Measurements from ENCODE around the gene NEXN.

The NEXN gene

DNA sequence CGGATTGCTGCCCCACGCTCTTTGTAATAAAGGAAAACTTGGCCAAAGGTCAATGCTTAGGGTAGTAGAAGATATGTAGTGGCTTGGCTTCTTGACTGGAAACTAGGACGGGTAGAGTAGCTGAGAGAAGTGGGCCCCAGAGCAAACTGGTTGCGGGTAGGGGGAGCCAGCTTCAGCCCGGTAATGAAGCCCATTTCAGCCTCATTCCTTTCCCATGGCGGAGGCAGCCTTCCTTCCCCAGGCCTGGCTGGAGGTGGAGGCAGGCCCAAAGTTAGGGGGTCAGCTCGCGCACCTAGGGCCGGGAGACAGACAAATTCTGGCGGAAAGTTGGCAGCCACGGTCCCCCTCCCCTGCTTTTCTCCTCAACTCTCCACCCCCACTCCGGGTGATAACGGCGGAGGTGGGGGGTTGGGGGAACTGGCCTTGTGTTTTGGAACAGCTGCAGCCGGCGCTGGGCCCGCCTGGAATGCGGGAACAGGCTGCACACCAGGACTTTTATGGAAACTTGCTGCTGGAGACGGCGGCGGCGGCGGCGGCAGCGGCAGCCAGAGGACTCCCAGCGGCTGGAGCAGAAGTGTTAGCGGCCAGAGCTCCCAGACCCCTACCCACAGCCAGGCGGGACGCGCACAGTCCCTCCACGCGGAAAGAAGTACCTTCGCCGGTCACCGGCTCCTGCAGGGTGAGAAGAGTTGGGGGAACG lies at the start of gene NEXN:
NEXN (plus strand) TSS at position 544 of the 700 bp plus-strand sequence. CDS start 27,483 bp downstream, outside the sequence.
- no peak for DNase-seq

DNA sequence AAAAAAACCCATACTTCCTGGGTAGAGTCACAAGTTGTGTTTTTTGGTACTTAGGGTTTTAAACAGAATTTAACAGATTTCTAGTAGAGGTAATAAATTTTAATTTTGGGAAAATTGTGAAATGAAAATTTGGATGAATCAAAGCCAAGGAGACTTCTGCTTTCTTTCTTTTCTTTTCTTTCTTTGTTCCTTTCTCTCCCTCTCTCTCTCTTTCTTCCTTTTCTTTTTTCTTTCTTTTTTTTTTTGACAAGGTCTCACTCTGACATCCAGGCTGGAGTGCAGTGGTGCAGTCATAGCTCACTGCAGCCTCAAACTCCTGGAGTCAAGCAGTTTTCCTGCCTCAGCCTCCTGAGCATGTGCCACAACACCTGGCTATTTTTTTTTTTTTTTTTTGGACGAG lies 46.9 kb upstream of the NEXN start:
- DNase-seq: no peak

DNA sequence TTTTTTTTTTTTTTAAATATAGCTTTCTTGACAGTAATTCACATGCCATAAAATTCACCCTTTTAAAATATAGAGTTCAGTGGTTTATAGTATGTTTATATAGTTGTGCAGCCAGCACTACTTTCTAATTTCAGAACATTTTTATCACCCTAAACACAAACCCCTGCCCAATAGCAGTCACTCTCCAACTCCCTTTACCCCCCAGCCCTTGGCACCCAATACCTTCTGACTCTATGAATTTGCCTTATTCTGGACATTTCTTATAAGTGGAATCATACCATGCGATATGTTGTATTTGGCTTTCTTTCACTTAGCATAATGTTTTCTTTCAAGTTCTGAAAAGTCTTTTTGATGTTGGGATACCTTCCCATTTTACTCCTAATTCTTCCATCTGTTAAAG lies 42.5 kb upstream of the NEXN start:
- no peak for DNase-seq

DNA sequence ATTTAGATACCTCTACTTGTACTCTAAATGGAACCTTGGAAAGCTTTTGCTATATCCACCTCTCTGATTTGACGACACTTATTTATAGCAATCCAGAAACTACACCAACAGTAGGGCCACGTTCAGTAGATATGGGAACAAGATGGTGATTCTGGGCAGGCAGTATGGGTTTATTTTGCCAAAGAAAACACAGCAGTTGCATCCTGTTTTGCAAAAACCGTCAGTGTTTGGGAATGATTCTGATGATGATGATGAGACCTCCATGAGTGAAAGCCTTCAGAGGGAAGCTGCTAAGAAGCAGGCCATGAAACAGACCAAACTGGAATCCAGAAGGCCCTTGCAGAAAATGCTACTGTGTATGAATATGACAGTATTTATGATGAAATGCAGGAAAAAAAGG lies 41.5 kb upstream of the NEXN start:
- DNase-seq: no peak

DNA sequence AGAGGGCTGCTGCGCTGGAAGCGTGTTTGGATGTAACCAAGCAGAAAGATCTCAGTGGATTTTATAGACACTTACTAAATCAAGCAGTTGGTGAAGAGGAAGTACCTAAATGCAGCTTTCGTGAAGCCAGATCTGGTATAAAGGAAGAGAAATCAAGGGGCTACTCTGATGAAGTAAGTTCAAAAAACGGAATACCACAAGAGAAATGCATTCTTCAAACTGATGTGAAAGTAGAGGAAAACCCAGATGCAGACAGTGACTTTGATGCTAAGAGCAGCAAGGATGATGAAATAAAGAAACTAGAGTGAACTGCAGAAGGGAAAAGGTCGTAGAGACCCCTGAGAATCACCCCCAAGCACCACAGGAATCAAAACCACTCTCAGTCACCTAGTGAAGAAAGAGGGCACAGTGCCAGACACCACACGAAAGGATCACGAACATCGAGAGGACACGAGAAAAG lies 40.8 kb upstream of the NEXN start:
- no peak for DNase-seq

DNA sequence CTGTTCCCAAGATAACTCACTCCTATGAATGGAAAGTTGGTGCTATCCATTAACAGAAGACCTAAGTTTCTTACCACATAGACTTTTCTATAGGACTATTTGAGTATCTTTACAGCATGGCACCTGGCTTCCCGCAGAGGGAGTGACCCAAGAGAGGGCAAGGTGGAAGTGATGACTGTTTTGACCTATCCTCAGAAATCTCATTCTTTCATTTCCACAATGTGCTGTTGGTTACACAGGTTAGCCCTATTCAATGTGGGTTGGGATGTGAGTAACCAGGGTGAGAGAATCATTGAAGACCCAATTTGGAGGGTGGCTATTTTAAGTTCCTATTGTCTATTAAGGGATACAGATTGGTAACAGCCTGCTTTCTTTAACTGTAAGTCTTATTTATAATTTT lies 38.3 kb upstream of the NEXN start:
- no peak for DNase-seq

DNA sequence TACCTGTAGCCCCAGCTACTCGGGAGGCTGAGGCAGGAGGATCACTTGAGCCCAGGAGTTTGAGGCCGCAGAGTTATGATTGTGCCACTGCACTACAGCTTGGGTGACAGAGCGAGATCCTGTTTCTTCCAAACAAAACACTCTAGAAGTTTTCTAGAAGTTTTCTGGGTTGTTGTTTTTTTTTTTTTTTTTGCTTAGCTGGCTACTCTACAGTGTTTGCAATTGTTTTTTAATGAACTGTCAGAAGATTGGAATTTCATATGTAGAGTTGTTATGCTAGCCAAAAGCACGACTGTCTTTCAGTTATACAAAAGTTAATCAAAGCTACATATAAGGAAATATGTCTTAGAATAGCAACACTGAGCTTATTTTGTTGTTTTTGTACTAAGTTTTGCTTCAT lies 30.9 kb upstream of the NEXN start:
- no peak for DNase-seq

DNA sequence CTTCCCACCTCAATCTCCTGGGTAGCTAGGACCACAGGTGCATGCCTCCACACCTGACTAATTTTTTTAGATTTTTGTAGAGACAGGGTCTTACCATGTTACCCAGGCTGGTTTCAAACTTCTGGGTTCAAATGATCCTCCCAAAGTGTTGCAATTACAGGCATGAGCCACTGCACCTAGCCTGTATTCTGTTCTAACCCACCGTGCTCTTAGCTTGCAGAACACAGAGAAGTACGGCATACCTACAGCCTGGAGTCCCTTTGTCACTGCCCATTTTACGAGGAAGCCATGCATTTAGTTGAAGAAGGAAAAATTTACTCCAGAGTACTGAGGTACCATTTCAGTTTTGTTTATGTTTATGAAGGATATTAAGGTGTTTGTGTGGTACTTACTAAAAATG lies 29.7 kb upstream of the NEXN start:
- no peak for DNase-seq

DNA sequence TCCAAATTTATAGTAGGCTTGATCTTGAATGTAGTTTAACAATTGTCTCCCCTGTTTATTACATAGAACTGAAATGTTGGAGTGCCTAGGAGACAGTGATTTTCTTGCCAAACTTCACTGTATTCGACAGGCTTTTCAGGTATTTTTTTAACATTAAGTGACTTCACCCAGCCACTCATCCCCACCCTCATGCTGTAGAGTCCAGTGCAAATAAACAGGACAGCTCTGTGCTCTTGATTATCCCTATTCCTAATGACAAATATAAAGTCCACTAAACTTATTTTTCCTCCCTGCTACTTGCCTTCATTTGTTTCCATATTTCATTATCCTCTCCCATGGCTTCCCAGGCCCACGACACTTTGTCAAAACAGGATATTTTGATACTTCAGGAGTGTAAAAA lies 29.2 kb upstream of the NEXN start:
- DNase-seq: no peak

DNA sequence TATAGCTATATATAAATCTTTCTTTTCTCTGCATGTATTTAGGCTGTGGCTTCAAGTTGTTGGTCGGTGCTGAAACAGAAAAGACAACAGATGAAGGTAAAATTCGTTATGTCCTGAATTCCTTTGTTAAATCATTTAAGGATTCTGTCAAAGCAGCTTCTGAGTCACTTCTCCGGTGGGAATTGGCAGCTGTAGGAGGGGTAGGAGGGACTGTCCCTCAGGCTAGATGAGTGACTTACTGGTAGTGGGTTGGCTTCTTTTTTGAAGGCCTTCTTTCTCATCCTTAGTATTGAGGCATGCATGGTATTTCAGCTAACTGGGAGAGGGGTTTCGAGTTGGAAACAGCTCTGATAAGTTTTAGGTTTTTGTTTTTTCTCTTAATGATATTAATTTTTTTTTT lies 22.1 kb upstream of the NEXN start:
- no peak for DNase-seq

DNA sequence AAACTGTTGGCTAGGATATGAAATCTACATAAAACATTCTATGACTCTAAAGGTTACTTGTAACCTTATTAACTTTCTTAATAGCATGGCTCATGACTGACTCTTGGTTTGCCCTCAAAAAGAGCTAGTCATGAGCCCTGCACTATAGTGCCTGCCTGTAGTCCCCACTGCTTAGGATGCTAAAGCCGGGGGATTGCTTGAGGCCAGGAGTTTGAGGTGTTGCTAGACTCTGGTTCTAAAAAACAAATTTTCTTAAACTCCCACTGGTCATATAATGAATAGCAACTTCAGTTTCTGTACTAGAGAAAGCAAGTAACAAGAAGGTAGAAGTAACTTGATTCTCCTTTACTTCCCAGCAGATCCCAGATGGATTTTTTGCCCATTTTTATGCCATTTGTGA lies 15.8 kb upstream of the NEXN start:
- no peak for DNase-seq

DNA sequence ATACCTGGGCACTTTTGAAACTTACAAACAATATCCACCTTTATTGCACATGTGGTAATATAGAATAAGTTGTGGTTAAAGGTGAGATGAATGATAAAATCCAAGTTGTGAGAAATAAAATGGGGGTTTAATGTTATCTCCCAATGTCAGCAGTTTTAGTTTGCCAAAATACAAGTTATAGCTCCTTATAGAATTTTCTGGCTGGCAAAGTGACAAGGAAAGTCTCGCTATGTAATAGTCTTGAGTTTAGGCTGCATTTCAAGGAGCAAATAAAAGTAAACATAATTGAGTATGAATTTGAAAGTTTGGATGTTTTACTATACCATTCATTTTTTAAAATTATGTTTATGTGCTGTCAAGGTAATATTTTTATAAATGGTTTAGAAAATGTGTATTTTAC lies 15.0 kb upstream of the NEXN start:
- no peak for DNase-seq

DNA sequence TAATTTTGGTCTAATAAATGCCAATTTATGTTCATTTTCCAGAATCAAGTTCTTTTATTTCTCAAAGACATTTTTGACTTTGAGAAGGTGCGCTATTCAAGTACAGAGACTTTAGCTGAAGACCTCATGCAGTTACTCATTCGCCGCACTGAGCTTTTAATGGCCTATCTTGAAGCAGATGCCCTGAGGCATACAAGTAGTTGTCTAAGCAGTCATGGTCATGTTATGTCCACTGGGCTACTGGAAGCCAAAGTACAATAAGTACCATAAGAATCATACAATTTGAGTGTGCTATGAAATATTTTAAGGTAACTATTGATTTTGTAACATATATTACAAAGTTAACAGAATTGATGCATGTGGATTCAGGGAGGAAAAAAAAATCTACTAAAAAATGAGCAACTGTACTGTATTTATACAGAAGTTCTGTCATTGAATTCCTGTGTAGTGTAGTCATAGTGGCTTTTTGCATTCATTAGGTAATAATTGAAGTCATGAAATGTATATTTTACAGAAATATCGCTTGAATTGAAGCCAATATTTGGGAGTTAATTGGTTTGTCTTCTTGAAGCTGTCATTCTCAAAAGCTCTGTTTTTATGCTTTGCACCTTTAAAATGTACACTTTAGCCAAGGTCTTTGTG lies 13.5 kb upstream of the NEXN start:
- DNase-seq: no peak

DNA sequence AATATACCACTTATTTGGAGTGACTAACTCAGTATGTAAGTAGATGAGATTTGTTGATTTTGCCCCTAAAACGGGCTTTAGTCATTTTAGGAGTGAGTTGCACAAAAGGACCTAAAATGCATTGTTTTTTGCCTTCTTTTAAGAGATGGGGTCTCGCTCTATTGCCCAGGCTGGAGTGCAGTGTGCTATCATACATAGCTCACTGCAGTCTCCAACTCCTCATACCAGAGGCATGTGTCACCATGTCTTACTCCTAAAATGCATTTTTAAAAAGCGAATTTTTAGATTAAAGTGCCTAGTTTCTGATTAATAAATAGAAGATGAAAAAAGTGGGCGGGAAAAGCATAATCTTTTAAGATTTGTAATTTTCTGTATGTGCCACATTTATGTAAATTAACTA lies 11.5 kb upstream of the NEXN start:
- no peak for DNase-seq

DNA sequence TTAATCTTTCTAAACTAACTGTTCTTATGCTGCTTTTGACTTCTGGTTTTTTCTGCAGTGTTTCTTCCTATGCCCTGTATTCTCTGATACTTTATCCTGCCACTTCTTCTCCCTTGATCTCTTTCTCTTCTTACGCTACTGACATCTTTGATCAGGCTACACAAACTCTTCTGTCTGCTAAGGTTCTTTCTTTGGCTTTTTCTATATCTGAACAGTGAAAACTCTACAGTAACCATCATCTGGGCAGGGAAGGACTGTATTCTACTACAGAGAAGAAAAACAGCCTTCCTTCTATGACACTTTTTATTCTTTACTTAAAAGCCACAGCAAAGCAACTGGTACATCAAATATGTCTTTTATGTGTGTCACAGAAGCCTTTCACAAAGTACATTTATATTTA lies 7.4 kb upstream of the NEXN start:
- DNase-seq: no peak

DNA sequence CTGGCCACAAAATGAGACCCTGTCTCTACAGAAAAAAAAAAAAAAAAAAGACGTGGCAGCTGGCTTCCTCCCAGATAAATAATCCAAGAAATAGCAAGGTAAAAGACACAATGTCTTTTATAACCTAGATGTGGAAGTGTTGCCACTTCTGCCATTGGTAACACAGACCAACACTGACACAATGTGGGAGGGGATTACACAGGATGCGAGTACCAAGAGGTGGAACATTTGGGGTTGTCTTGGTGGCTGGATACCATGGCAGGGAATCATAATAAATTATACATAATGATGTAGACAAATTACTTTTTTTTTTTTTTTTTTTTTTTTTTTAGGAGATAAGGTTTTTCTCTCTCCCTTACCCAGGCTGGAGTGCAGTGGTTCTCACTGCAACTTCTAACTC lies 6.0 kb upstream of the NEXN start:
- DNase-seq: no peak

DNA sequence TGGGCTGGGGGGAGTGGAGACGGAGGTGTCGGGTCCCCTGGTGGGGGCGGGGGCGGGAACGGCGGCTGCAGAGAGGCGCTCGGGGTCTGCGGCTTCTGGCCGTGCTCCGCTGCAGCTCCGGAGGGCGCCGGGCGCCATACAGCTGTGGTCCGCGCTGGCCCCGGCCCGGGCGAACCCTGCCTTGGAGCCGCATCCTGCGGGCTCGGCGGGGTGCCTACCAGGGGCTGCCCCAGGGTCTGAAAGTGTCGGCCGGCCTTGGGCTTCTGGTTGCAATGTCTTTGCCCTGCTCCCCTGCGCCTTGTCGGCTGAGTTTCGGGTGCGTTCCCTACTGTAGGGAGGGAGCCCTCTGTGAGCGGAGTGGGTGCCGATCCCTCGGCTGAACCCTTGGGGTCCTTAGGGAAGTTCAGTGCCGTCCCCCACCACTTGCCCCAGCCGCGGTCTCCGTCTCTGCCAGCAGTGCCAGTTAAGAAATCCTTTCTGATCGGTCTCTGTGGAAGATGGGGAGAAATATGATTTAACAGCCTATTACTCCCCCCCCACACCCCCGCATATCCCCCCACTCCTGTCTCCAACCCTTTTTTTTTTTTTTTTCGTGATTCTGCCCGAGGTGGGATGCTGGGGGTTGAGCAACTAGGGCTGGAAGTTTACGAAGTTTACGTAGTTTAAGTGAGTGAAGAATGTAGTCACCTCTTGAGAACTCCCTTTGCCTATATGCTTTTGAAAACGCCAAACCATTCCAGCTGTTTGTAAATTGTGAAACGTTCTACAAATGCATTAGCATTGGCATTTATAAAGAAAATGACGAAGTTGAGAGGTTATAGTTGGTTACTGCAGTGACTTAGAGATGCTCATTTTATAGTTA lies 588 bp downstream of the NEXN start:
- no peak for DNase-seq

DNA sequence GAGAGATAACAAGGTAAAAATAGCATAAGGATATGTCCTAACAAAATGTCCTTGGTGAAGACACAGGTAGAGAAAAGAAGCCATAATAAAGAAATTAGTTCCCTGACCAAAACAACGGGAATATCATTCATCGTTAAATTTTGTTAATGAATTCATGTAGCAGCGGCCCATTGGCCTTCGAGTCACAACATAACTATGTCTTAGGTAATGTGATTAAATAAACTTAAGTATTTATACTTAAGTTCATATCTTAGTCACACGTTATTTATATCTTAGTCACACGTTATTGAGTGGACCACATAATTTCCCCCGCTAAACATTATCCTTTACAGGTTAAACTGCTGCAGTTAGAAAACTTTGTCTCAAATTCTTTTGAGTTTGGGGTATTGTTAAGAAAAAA lies 1.2 kb downstream of the NEXN start:
- no peak for DNase-seq

DNA sequence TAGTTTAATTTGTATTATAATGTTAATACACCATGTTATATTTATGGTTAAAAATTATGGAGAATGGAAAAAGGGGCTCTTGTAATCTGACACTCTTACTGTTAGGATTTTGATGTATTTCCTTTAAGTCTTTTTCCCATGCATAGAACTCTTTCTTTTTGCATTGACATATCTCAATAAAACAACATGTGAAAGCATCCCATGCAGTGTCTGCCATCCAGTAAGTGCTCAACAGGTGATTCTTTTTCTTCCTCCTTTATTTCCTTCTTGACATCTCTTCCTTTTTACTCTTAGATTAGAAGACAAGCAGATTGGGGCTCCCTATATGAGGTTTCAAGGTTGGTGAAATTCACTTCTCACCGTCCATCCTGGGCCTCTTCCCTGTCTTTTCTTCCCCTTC lies 2.8 kb downstream of the NEXN start:
- DNase-seq: no peak

DNA sequence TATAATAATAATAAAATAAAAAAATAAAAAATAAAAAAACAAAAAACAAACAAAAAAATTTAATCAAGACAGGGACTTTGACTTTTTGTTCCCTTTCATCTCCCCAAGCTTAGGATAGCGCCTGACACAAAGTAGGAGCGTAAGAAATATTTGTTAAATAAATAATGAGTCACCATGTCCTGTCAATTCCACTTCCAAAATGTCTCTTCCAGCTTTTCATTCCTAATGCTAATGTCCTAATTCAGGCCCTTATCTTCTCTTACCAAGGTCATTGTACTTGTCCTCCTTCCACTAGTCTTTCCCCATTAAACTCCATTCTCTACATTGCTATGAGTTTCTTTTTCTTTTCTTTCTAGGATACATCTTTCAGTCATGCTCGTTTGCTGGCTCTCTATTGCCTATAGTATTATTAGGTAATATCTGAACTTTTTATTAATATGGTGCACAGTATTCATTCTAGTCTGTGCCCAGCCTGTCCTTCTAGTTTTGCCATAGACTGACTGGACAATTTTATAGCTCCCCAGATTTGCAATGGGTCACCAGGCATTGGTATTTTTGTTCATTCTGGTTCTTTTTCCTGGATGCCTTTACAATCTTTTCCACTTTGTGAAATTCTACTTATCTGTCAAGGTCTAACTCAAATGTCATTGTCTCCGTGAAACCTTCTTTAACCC lies 11.4 kb downstream of the NEXN start:
- no peak for DNase-seq

DNA sequence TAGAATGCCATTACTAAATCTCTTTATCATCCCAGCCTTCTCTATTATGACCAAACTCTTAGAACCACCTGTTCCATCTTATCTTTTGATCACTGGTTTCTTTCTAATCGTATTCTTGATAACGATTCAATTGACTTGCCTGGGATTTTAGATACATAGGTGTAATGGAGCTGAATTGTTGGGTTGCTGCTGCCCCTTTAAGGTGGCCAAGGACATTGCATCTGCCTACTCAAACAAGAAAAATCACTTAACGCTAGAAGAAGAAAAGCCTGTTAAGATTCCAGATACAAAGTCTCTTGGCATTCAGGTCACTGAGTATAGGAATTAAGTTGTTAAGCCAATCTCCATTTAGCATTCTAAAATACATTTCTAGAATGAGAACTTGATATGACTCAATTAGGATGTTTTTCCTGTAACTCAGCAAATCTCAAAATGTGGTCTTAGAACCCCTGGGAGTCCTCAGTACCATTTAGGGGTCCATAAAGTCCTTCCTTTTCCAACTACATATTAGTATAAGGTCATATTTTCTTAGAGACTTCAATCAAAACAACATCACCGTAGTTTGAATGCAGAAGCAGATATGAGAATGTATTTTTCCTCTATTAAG lies 12.4 kb downstream of the NEXN start:
- no peak for DNase-seq

DNA sequence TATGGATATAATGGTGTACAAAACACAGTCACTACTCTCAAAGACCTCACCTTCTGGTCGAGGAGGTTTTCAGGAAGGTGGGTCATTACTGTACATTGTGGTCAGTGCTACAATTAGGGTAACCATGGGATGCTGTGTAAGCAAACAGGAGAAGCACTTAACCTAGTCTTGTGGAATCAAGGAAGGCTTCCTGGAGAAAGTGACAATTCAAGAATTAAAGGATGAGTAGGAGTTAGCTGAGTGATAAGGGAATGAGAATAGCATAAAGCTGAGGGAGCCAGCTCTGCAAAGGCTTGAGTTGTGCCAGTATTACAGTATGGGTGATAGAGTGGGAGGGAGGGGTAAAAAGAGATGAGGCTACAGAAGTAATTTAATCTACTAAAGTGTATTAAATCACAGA lies 17.2 kb downstream of the NEXN start:
- DNase-seq: no peak

DNA sequence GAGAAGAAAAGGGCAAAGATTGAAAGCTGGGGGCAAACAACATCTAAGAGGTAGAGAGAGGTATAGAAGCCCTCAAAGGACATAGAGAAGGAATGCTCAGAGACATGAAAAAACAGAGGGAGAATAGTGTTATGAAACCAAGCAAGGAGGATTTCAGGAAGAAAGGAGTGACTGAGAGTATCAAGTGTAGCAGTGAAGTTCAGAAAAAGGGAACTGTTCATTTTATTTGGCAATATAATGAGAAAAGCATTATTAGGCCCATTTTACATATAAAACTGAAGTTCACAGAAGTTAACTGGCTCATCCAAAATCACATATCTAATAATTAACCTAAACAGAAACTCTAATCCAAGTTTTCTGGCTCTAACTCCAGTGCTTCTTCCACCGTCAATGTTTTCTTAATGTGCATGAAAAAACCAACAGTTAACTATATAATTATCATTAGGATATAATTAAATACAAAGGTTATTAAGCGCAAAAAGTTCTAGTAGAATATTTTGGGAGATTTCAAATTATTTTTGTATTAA lies 17.7 kb downstream of the NEXN start:
- DNase-seq: no peak
